ENCODE data around the gene GIMAP1.

The GIMAP1 gene

GRCh38 chr7:150751702-150752101 is 35.3 kb downstream of the GIMAP1 start:
- WGBS (ENCODE audit: insufficient coverage): 100% methylated on average over 1 of the region's 2 CpGs
- H3K4me3 ChIP-seq (ENCODE audit: control insufficient read depth in 1 of 7, extremely low read depth in 1 of 7, insufficient read depth in 4 of 7, low read depth in 2 of 7, low read length in 6 of 7): no peak overlapping the region
- H3K9me3 ChIP-seq (ENCODE audit: control extremely low read depth in 1 of 5, control insufficient read depth in 4 of 5, insufficient read depth in 2 of 5, low read depth in 1 of 5, low read length in 4 of 5): no peaks in the 10 kb centered on the region
- ChIA-PET CTCF (interaction anchor here (1.6 kb wide), 1 partner anchor 35 kb away, joined by 5 read pairs; the partner anchor contains the start of gene GIMAP1), POLR2A (no interaction called here)
- no peaks in the 10 kb centered on the region for H3K36me3 ChIP-seq (ENCODE audit: control insufficient read depth in 4 of 4, insufficient read depth in 4 of 4, low read length in 3 of 4)
- peaks cover 0 to 38% (median 31%) of the 10 kb centered on the region in 4 experiments for H3K4me1 ChIP-seq (ENCODE audit: control extremely low read depth in 1 of 4, control insufficient read depth in 4 of 4, insufficient read depth in 4 of 4, low read length in 3 of 4)
- no peak overlapping the region for H3K27ac ChIP-seq (ENCODE audit: insufficient read depth in 1 of 2, low read depth in 1 of 2, low read length in 2 of 2, poor library complexity in 1 of 2, severe bottlenecking in 2 of 2)
- DNase-seq: peak in 1 of 3 donors; percentile 36
- no peaks in the 10 kb centered on the region for H3K27me3 ChIP-seq (replicated peaks in 2 of 5; ENCODE audit: control insufficient read depth in 4 of 5, insufficient read depth in 5 of 5, low read length in 4 of 5)

- ChIA-PET CTCF (interaction anchor here (5.2 kb wide), 1 partner anchor 305 kb away, joined by 59 read pairs; the partner anchor contains the start of gene GIMAP8), POLR2A (no interaction called here)
- H3K4me3 ChIP-seq (ENCODE audit: control insufficient read depth in 1 of 7, extremely low read depth in 1 of 7, insufficient read depth in 4 of 7, low read depth in 2 of 7, low read length in 6 of 7): peak overlapping the region in 1 of 7 experiments; percentile 19
- H3K27me3 ChIP-seq (replicated peaks in 2 of 5; ENCODE audit: control insufficient read depth in 4 of 5, insufficient read depth in 5 of 5, low read length in 4 of 5): no peaks in the 10 kb centered on the region
- no peaks in the 10 kb centered on the region for H3K36me3 ChIP-seq (ENCODE audit: control insufficient read depth in 4 of 4, insufficient read depth in 4 of 4, low read length in 3 of 4)
- H3K4me1 ChIP-seq (ENCODE audit: control extremely low read depth in 1 of 4, control insufficient read depth in 4 of 4, insufficient read depth in 4 of 4, low read length in 3 of 4): peaks cover 0 to 45% (median 32%) of the 10 kb centered on the region in 4 experiments
- DNase-seq: peak in 2 of 3 donors; percentile 43 to 54
- WGBS (ENCODE audit: insufficient coverage): 15% methylated on average over 6 of the region's 6 CpGs
- H3K9me3 ChIP-seq (ENCODE audit: control extremely low read depth in 1 of 5, control insufficient read depth in 4 of 5, insufficient read depth in 2 of 5, low read depth in 1 of 5, low read length in 4 of 5): no peaks in the 10 kb centered on the region
- no peak overlapping the region for H3K27ac ChIP-seq (ENCODE audit: insufficient read depth in 1 of 2, low read depth in 1 of 2, low read length in 2 of 2, poor library complexity in 1 of 2, severe bottlenecking in 2 of 2)
Measured at GRCh38 chr7:150753239-150753638, 36.8 kb downstream of the GIMAP1 start.

GRCh38 chr7:150753826-150754603 is 37.6 kb downstream of the GIMAP1 start:
- ChIA-PET POLR2A (interaction anchor here (0.6 kb wide), 1 partner anchor 342 kb away, joined by 4 read pairs; no protein-coding TSS in a partner anchor), CTCF (interaction anchor here (1.0 to 5.2 kb wide), 4 partner anchors 10 to 306 kb away, joined by 3 to 59 read pairs (median 7); partner anchors contain the start of gene GIMAP8)
- no peaks in the 10 kb centered on the region for H3K9me3 ChIP-seq (ENCODE audit: control extremely low read depth in 1 of 5, control insufficient read depth in 4 of 5, insufficient read depth in 2 of 5, low read depth in 1 of 5, low read length in 4 of 5)
- DNase-seq: peak; percentile 62 to 87 (median 83)
- WGBS (ENCODE audit: insufficient coverage): no CpG with 5 or more reads among the region's 3 CpGs
- peaks cover 0 to 45% (median 32%) of the 10 kb centered on the region in 4 experiments for H3K4me1 ChIP-seq (ENCODE audit: control extremely low read depth in 1 of 4, control insufficient read depth in 4 of 4, insufficient read depth in 4 of 4, low read length in 3 of 4)
- no peaks in the 10 kb centered on the region for H3K36me3 ChIP-seq (ENCODE audit: control insufficient read depth in 4 of 4, insufficient read depth in 4 of 4, low read length in 3 of 4)
- H3K27ac ChIP-seq (ENCODE audit: insufficient read depth in 1 of 2, low read depth in 1 of 2, low read length in 2 of 2, poor library complexity in 1 of 2, severe bottlenecking in 2 of 2): peak overlapping the region in 1 of 2 experiments; percentile 49
- no peaks in the 10 kb centered on the region for H3K27me3 ChIP-seq (replicated peaks in 2 of 5; ENCODE audit: control insufficient read depth in 4 of 5, insufficient read depth in 5 of 5, low read length in 4 of 5)
- no peak overlapping the region for H3K4me3 ChIP-seq (ENCODE audit: control insufficient read depth in 1 of 7, extremely low read depth in 1 of 7, insufficient read depth in 4 of 7, low read depth in 2 of 7, low read length in 6 of 7)

GRCh38 chr7:150754951-150755350 is 38.5 kb downstream of the GIMAP1 start:
- peak in 2 of 3 donors; percentile 22 to 48 for DNase-seq
- POLR2A ChIA-PET: interaction anchor here (0.6 to 1.5 kb wide), 3 partner anchors 304 to 402 kb away, joined by 3 to 5 read pairs (median 3); no protein-coding TSS in a partner anchor
- no peaks in the 10 kb centered on the region for H3K36me3 ChIP-seq (ENCODE audit: control insufficient read depth in 4 of 4, insufficient read depth in 4 of 4, low read length in 3 of 4)
- CTCF ChIA-PET: interaction anchor here (0.8 to 5.2 kb wide), 10 partner anchors 8 to 321 kb away, joined by 3 to 59 read pairs (median 4); partner anchors contain the start of genes GIMAP1, GIMAP5 and GIMAP8
- no peaks in the 10 kb centered on the region for H3K27me3 ChIP-seq (replicated peaks in 2 of 5; ENCODE audit: control insufficient read depth in 4 of 5, insufficient read depth in 5 of 5, low read length in 4 of 5)
- peaks cover 0 to 45% (median 32%) of the 10 kb centered on the region in 4 experiments for H3K4me1 ChIP-seq (ENCODE audit: control extremely low read depth in 1 of 4, control insufficient read depth in 4 of 4, insufficient read depth in 4 of 4, low read length in 3 of 4)
- H3K27ac ChIP-seq (ENCODE audit: insufficient read depth in 1 of 2, low read depth in 1 of 2, low read length in 2 of 2, poor library complexity in 1 of 2, severe bottlenecking in 2 of 2): peak overlapping the region; percentile 59 to 79
- H3K4me3 ChIP-seq (ENCODE audit: control insufficient read depth in 1 of 7, extremely low read depth in 1 of 7, insufficient read depth in 4 of 7, low read depth in 2 of 7, low read length in 6 of 7): peak overlapping the region in 3 of 7 experiments; percentile 20 to 49 (median 40)
- H3K9me3 ChIP-seq (ENCODE audit: control extremely low read depth in 1 of 5, control insufficient read depth in 4 of 5, insufficient read depth in 2 of 5, low read depth in 1 of 5, low read length in 4 of 5): no peaks in the 10 kb centered on the region

- peak; percentile 83 to 95 (median 92) for DNase-seq
- no peaks in the 10 kb centered on the region for H3K27me3 ChIP-seq (replicated peaks in 2 of 5; ENCODE audit: control insufficient read depth in 4 of 5, insufficient read depth in 5 of 5, low read length in 4 of 5)
- no peaks in the 10 kb centered on the region for H3K9me3 ChIP-seq (ENCODE audit: control extremely low read depth in 1 of 5, control insufficient read depth in 4 of 5, insufficient read depth in 2 of 5, low read depth in 1 of 5, low read length in 4 of 5)
- H3K36me3 ChIP-seq (ENCODE audit: control insufficient read depth in 4 of 4, insufficient read depth in 4 of 4, low read length in 3 of 4): no peaks in the 10 kb centered on the region
- WGBS (ENCODE audit: insufficient coverage): 0% methylated on average over 2 of the region's 4 CpGs
- peak overlapping the region; percentile 59 to 79 for H3K27ac ChIP-seq (ENCODE audit: insufficient read depth in 1 of 2, low read depth in 1 of 2, low read length in 2 of 2, poor library complexity in 1 of 2, severe bottlenecking in 2 of 2)
- ChIA-PET CTCF (interaction anchor here (0.7 to 5.2 kb wide), 16 partner anchors 9 to 327 kb away, joined by 3 to 59 read pairs (median 4); partner anchors contain the start of genes GIMAP1, GIMAP2, GIMAP5 and GIMAP8), POLR2A (interaction anchor here (0.6 to 1.5 kb wide), 4 partner anchors 14 to 402 kb away, joined by 3 to 5 read pairs (median 3); no protein-coding TSS in a partner anchor)
- peak overlapping the region in 3 of 7 experiments; percentile 20 to 49 (median 40) for H3K4me3 ChIP-seq (ENCODE audit: control insufficient read depth in 1 of 7, extremely low read depth in 1 of 7, insufficient read depth in 4 of 7, low read depth in 2 of 7, low read length in 6 of 7)
- peaks cover 0 to 45% (median 32%) of the 10 kb centered on the region in 4 experiments for H3K4me1 ChIP-seq (ENCODE audit: control extremely low read depth in 1 of 4, control insufficient read depth in 4 of 4, insufficient read depth in 4 of 4, low read length in 3 of 4)
Measured at GRCh38 chr7:150755473-150756099, 39.2 kb downstream of the GIMAP1 start.

- WGBS (ENCODE audit: insufficient coverage): 48% methylated on average over 2 of the region's 3 CpGs
- Histone ChIP-seq H3K36me3 (ENCODE audit: control insufficient read depth in 4 of 4, insufficient read depth in 4 of 4, low read length in 3 of 4) (no peaks in the 10 kb centered on the region), H3K27me3 (replicated peaks in 2 of 5; ENCODE audit: control insufficient read depth in 4 of 5, insufficient read depth in 5 of 5, low read length in 4 of 5) (no peaks in the 10 kb centered on the region), H3K27ac (ENCODE audit: insufficient read depth in 1 of 2, low read depth in 1 of 2, low read length in 2 of 2, poor library complexity in 1 of 2, severe bottlenecking in 2 of 2) (peak overlapping the region; percentile 59 to 79), H3K4me1 (ENCODE audit: control extremely low read depth in 1 of 4, control insufficient read depth in 4 of 4, insufficient read depth in 4 of 4, low read length in 3 of 4) (peaks cover 0 to 45% (median 32%) of the 10 kb centered on the region in 4 experiments), H3K9me3 (ENCODE audit: control extremely low read depth in 1 of 5, control insufficient read depth in 4 of 5, insufficient read depth in 2 of 5, low read depth in 1 of 5, low read length in 4 of 5) (no peaks in the 10 kb centered on the region), H3K4me3 (ENCODE audit: control insufficient read depth in 1 of 7, extremely low read depth in 1 of 7, insufficient read depth in 4 of 7, low read depth in 2 of 7, low read length in 6 of 7) (no peak overlapping the region)
- POLR2A ChIA-PET: interaction anchor here (0.7 to 1.5 kb wide), 3 partner anchors 15 to 307 kb away, joined by 3 read pairs; no protein-coding TSS in a partner anchor
- DNase-seq: no peak
- CTCF ChIA-PET: interaction anchor here (0.7 to 5.2 kb wide), 14 partner anchors 9 to 327 kb away, joined by 3 to 59 read pairs (median 4); partner anchors contain the start of genes GIMAP2, GIMAP5 and GIMAP8
Measured at GRCh38 chr7:150756166-150756565, 39.8 kb downstream of the GIMAP1 start.

Data from common myeloid progenitor, CD34-positive (primary cell).